ENCODE results near the gene PRUNE2. TPM values are rescaled to one million over a fixed set of nuclear protein-coding genes. Genes with fewer than 3 reads are reported as not detected.

The PRUNE2 gene
- total and polyA plus RNA-seq, 2 of the 8 experiments (the other 6 are each of a cell fraction or from before 2014, with no cell fraction given): 5.5 to 13.3 TPM

GRCh38 chr9:76713381-76713780, 192.5 kb downstream of the PRUNE2 start (continued):
- TF ChIP-seq BACH1 (IDR thresholded peaks at IDR 0.05; ENCODE audit: low read length) (no peak), TAF7 (optimal IDR thresholded peaks at IDR 0.05; ENCODE audit: borderline replicate concordance, low read depth, low read length) (no peak), RXRA (IDR thresholded peaks at IDR 0.05; ENCODE audit: insufficient read depth, low read depth, low read length) (no peak), ZNF274 (IDR thresholded peaks at IDR 0.05; ENCODE audit: borderline replicate concordance, extremely low read depth, low read length) (no peak)

Data from H1 (cell line).